ENCODE measurements around the gene CALM1.

Gene CALM1

DNA sequence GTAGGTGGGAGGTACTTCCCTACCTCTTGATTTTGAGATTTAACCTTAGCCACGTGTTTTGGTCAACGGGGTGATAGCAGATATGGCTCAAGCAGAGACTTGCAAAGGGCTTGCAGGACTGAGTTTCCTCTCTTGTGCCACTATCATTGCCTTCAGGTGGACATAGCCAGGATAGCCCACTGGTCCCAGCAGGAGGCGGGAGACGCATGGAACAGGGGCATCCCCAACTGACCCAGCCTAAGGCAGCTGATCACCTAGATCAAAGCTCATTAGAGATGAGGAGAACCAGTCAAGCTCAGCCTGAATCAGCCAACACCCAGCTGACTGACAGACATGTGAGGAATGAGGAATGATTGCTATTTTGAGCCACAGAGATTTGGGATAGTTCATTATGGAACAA, 49.6 kb downstream of the CALM1 start:
- Histone ChIP-seq H3K4me1 (ENCODE audit: control insufficient read depth in 5 of 5, insufficient read depth in 5 of 5, low read length in 5 of 5) (peaks cover 0 to 16% (median 5%) of the 10 kb centered on the region in 5 donors), H3K27ac (ENCODE audit: low read depth, low read length) (no peak overlapping the region), H3K9ac (ENCODE audit: low read length in 5 of 5) (no peak overlapping the region), H3K4me3 (ENCODE audit: low read depth in 1 of 5, low read length in 5 of 5) (no peak overlapping the region), H3K27me3 (ENCODE audit: control insufficient read depth in 5 of 5, insufficient read depth in 4 of 5, low read length in 5 of 5) (peaks cover 0 to 3% (median 2%) of the 10 kb centered on the region in 5 donors), H3K36me3 (ENCODE audit: control insufficient read depth in 5 of 5, insufficient read depth in 5 of 5, low read length in 5 of 5) (no peaks in the 10 kb centered on the region), H3K9me3 (ENCODE audit: control insufficient read depth in 5 of 5, low read length in 5 of 5) (peaks cover 4 to 10% (median 9%) of the 10 kb centered on the region in 5 donors)

DNA sequence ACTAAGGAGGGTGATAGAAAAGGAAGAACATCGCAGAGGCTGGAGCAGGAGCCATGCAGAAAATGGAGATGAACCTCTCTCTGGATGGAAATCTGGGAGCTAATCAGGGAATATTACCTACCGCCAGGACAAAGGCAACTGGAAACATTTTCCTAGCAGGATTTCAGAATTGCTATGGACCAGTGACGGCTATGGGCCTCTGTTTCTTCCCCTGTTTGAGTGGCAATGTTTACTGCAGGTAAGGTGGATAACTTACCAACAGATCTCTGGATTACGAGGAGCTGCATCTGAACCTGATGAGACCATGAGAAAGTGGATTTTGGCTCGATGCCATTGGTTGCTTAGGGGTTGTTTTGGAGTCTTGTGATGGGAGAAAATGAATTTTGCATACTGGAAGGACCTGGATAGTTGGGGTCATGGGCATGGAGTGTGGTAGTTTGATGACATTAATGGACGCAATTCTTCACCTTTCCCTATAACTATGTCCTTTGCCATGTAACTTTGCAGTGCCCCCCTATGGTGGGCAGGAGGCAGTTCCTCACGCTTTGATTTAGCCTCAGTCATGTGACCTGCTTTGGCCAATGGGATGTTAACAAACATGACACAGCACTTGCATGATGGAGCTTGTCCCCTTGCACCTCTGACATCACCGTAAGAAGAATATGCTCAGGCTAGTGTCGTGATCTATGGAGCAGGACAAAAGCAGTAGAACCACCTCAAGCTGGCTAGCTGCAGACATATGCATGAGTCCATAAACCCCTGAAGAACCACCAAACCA, 51.1 kb downstream of the CALM1 start:
- Histone ChIP-seq H3K27me3 (ENCODE audit: control insufficient read depth in 5 of 5, insufficient read depth in 4 of 5, low read length in 5 of 5) (peaks cover 0 to 3% (median 0%) of the 10 kb centered on the region in 5 donors), H3K36me3 (ENCODE audit: control insufficient read depth in 5 of 5, insufficient read depth in 5 of 5, low read length in 5 of 5) (no peaks in the 10 kb centered on the region), H3K4me1 (ENCODE audit: control insufficient read depth in 5 of 5, insufficient read depth in 5 of 5, low read length in 5 of 5) (peaks cover 0 to 24% (median 5%) of the 10 kb centered on the region in 5 donors), H3K27ac (ENCODE audit: low read depth, low read length) (no peak overlapping the region), H3K9me3 (ENCODE audit: control insufficient read depth in 5 of 5, low read length in 5 of 5) (peaks cover 4 to 10% (median 9%) of the 10 kb centered on the region in 5 donors), H3K4me3 (ENCODE audit: low read depth in 1 of 5, low read length in 5 of 5) (no peak overlapping the region), H3K9ac (ENCODE audit: low read length in 5 of 5) (no peak overlapping the region)

DNA sequence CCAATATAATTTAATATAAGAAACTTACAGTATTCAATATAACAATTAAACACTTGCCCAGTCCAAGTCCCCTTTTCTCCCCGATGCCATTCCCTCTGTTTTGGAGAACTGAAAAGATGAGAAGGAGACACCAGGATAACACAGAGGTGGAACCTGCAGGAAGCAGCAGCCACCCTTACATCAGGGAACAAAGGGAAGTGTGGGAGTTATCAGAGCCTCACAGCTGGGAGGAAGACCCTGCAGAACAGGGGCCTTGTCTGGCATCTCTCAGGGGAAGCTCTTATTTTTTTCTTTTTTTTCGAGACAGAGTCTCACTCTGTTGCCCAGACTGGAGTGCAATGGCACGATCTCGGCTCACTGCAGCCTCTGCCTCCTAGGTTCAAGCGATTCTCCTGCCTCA, 52.6 kb downstream of the CALM1 start:
- H3K36me3 ChIP-seq (ENCODE audit: control insufficient read depth in 5 of 5, insufficient read depth in 5 of 5, low read length in 5 of 5): no peaks in the 10 kb centered on the region
- H3K4me3 ChIP-seq (ENCODE audit: low read depth in 1 of 5, low read length in 5 of 5): no peak overlapping the region
- H3K4me1 ChIP-seq (ENCODE audit: control insufficient read depth in 5 of 5, insufficient read depth in 5 of 5, low read length in 5 of 5): peaks cover 0 to 25% (median 4%) of the 10 kb centered on the region in 5 donors
- H3K9me3 ChIP-seq (ENCODE audit: control insufficient read depth in 5 of 5, low read length in 5 of 5): peaks cover 4 to 10% (median 9%) of the 10 kb centered on the region in 5 donors
- H3K27me3 ChIP-seq (ENCODE audit: control insufficient read depth in 5 of 5, insufficient read depth in 4 of 5, low read length in 5 of 5): peaks cover 0 to 12% (median 6%) of the 10 kb centered on the region in 5 donors
- no peak overlapping the region for H3K9ac ChIP-seq (ENCODE audit: low read length in 5 of 5)
- no peak overlapping the region for H3K27ac ChIP-seq (ENCODE audit: low read depth, low read length)

DNA sequence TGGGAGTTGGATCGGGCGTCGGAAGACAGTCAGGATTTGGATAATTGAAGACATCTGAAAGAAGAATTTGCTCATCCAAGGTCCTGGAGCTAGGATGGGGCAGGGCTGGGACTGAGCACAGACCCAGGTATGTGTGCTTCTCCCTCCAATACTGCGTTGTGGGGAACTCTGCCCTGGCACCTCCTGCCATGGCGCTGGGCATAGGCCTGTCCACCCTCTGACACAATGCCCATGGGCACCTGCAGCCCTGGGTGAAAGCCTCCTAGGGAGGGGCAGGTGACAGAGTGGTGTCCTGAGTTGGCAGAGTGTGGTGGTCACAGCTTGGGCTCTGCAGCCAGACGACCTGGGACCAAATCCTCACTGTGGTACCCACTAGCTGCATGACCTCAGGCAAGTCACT, 53.3 kb downstream of the CALM1 start:
- Histone ChIP-seq H3K27ac (ENCODE audit: low read depth, low read length) (no peak overlapping the region), H3K27me3 (ENCODE audit: control insufficient read depth in 5 of 5, insufficient read depth in 4 of 5, low read length in 5 of 5) (peaks cover 0 to 18% (median 11%) of the 10 kb centered on the region in 5 donors), H3K9ac (ENCODE audit: low read length in 5 of 5) (no peak overlapping the region), H3K36me3 (ENCODE audit: control insufficient read depth in 5 of 5, insufficient read depth in 5 of 5, low read length in 5 of 5) (no peaks in the 10 kb centered on the region), H3K9me3 (ENCODE audit: control insufficient read depth in 5 of 5, low read length in 5 of 5) (peaks cover 4 to 10% (median 9%) of the 10 kb centered on the region in 5 donors), H3K4me1 (ENCODE audit: control insufficient read depth in 5 of 5, insufficient read depth in 5 of 5, low read length in 5 of 5) (peaks cover 0 to 26% (median 4%) of the 10 kb centered on the region in 5 donors), H3K4me3 (ENCODE audit: low read depth in 1 of 5, low read length in 5 of 5) (no peak overlapping the region)

- Histone ChIP-seq H3K27me3 (ENCODE audit: control insufficient read depth in 5 of 5, insufficient read depth in 4 of 5, low read length in 5 of 5) (peaks cover 0 to 22% (median 11%) of the 10 kb centered on the region in 5 donors), H3K4me1 (ENCODE audit: control insufficient read depth in 5 of 5, insufficient read depth in 5 of 5, low read length in 5 of 5) (peaks cover 0 to 26% (median 4%) of the 10 kb centered on the region in 5 donors), H3K9ac (ENCODE audit: low read length in 5 of 5) (no peak overlapping the region), H3K9me3 (ENCODE audit: control insufficient read depth in 5 of 5, low read length in 5 of 5) (peaks cover 4 to 10% (median 9%) of the 10 kb centered on the region in 5 donors), H3K36me3 (ENCODE audit: control insufficient read depth in 5 of 5, insufficient read depth in 5 of 5, low read length in 5 of 5) (no peaks in the 10 kb centered on the region), H3K4me3 (ENCODE audit: low read depth in 1 of 5, low read length in 5 of 5) (no peak overlapping the region), H3K27ac (ENCODE audit: low read depth, low read length) (no peak overlapping the region)
Observed at GRCh38 chr14:90450667-90451066, 53.8 kb downstream of the CALM1 start.

- Histone ChIP-seq H3K36me3 (ENCODE audit: control insufficient read depth in 5 of 5, insufficient read depth in 5 of 5, low read length in 5 of 5) (no peaks in the 10 kb centered on the region), H3K4me1 (ENCODE audit: control insufficient read depth in 5 of 5, insufficient read depth in 5 of 5, low read length in 5 of 5) (peaks cover 0 to 26% (median 4%) of the 10 kb centered on the region in 5 donors), H3K9me3 (ENCODE audit: control insufficient read depth in 5 of 5, low read length in 5 of 5) (peaks cover 4 to 10% (median 9%) of the 10 kb centered on the region in 5 donors), H3K9ac (ENCODE audit: low read length in 5 of 5) (no peak overlapping the region), H3K27ac (ENCODE audit: low read depth, low read length) (no peak overlapping the region), H3K4me3 (ENCODE audit: low read depth in 1 of 5, low read length in 5 of 5) (no peak overlapping the region), H3K27me3 (ENCODE audit: control insufficient read depth in 5 of 5, insufficient read depth in 4 of 5, low read length in 5 of 5) (peaks cover 0 to 22% (median 15%) of the 10 kb centered on the region in 5 donors)
Observed at GRCh38 chr14:90451443-90451842, 54.6 kb downstream of the CALM1 start.

DNA sequence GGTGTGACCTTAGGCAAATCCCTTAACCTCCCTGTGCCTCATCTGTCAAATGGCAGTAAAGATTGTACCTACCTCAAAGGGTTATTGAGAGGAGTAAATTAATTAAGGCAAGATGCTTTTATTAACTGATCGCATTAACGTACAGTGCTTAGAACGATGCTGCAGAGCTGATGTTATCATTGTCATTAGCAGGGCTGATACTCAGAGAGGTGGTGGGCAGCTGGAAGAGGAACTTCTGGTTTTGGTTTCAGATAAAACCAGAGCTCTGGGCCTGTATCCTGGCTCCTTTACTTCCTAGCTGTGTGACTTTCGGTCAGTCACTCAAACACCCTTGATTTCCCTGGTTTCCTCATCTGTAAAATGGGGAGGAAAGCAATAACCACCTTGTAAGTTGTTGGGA, 55.1 kb downstream of the CALM1 start:
- Histone ChIP-seq H3K9me3 (ENCODE audit: control insufficient read depth in 5 of 5, low read length in 5 of 5) (peaks cover 4 to 10% (median 9%) of the 10 kb centered on the region in 5 donors), H3K4me3 (ENCODE audit: low read depth in 1 of 5, low read length in 5 of 5) (no peak overlapping the region), H3K36me3 (ENCODE audit: control insufficient read depth in 5 of 5, insufficient read depth in 5 of 5, low read length in 5 of 5) (no peaks in the 10 kb centered on the region), H3K9ac (ENCODE audit: low read length in 5 of 5) (no peak overlapping the region), H3K4me1 (ENCODE audit: control insufficient read depth in 5 of 5, insufficient read depth in 5 of 5, low read length in 5 of 5) (peaks cover 0 to 26% (median 4%) of the 10 kb centered on the region in 5 donors), H3K27ac (ENCODE audit: low read depth, low read length) (no peak overlapping the region), H3K27me3 (ENCODE audit: control insufficient read depth in 5 of 5, insufficient read depth in 4 of 5, low read length in 5 of 5) (peaks cover 0 to 22% (median 15%) of the 10 kb centered on the region in 5 donors)

GRCh38 chr14:90452366-90452765, 55.5 kb downstream of the CALM1 start:
- no peak overlapping the region for H3K27ac ChIP-seq (ENCODE audit: low read depth, low read length)
- H3K9ac ChIP-seq (ENCODE audit: low read length in 5 of 5): no peak overlapping the region
- H3K4me3 ChIP-seq (ENCODE audit: low read depth in 1 of 5, low read length in 5 of 5): no peak overlapping the region
- H3K4me1 ChIP-seq (ENCODE audit: control insufficient read depth in 5 of 5, insufficient read depth in 5 of 5, low read length in 5 of 5): peaks cover 0 to 26% (median 4%) of the 10 kb centered on the region in 5 donors
- no peaks in the 10 kb centered on the region for H3K36me3 ChIP-seq (ENCODE audit: control insufficient read depth in 5 of 5, insufficient read depth in 5 of 5, low read length in 5 of 5)
- peaks cover 4 to 10% (median 8%) of the 10 kb centered on the region in 5 donors for H3K9me3 ChIP-seq (ENCODE audit: control insufficient read depth in 5 of 5, low read length in 5 of 5)
- peaks cover 0 to 22% (median 15%) of the 10 kb centered on the region in 5 donors for H3K27me3 ChIP-seq (ENCODE audit: control insufficient read depth in 5 of 5, insufficient read depth in 4 of 5, low read length in 5 of 5)

DNA sequence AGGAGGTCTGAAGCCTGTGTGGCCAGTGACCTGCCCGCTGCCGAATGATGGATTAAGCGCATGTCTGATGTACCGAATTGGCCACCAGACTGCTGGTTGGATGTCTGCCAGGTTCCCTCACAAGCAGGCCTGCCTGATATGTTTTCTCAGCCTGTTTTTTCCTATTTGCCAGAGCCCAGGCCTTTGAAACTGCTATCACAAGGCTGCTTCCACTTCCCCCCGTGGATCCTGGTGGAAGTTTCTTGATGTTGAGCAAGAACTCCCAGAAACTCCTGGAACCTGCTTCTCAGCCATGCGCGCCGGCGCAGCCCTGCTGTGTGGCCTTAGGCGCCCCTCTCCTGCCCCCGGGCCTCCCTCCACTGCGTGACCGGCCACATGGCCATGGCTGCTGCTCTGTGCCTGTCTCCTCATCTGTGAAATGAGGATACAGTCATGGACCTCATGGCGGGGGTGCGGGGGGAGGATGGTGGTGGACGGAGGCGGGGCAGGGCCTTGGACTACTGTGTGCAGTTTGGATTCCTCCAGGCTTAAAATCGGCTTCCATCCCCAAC, 56.6 kb downstream of the CALM1 start:
- Histone ChIP-seq H3K27me3 (ENCODE audit: control insufficient read depth in 5 of 5, insufficient read depth in 4 of 5, low read length in 5 of 5) (peaks cover 0 to 22% (median 15%) of the 10 kb centered on the region in 5 donors), H3K4me1 (ENCODE audit: control insufficient read depth in 5 of 5, insufficient read depth in 5 of 5, low read length in 5 of 5) (peaks cover 0 to 26% (median 4%) of the 10 kb centered on the region in 5 donors), H3K9me3 (ENCODE audit: control insufficient read depth in 5 of 5, low read length in 5 of 5) (no peaks in the 10 kb centered on the region), H3K4me3 (ENCODE audit: low read depth in 1 of 5, low read length in 5 of 5) (no peak overlapping the region), H3K9ac (ENCODE audit: low read length in 5 of 5) (no peak overlapping the region), H3K27ac (ENCODE audit: low read depth, low read length) (no peak overlapping the region), H3K36me3 (ENCODE audit: control insufficient read depth in 5 of 5, insufficient read depth in 5 of 5, low read length in 5 of 5) (no peaks in the 10 kb centered on the region)
